Measurements from ENCODE around the gene TLX1.

TLX1 gene

GRCh38 chr10:101161494-101162299, 30.6 kb downstream of the TLX1 start:
- Histone ChIP-seq H3K27me3 (ENCODE audit: control insufficient read depth, insufficient read depth, low read length) (no peaks in the 10 kb centered on the region), H3K9me3 (ENCODE audit: control insufficient read depth, low read length) (no peaks in the 10 kb centered on the region), H2AFZ (peak overlapping the region; percentile 57), H3K4me1 (peaks cover 9% of the 10 kb centered on the region), H3K79me2 (no peaks in the 10 kb centered on the region), H3K4me2 (ENCODE audit: low read length) (peak overlapping the region; percentile 27), H3K4me3 (ENCODE audit: low read depth, low read length) (no peak overlapping the region), H3K36me3 (ENCODE audit: control insufficient read depth, insufficient read depth, low read length) (no peaks in the 10 kb centered on the region), H3K9ac (no peak overlapping the region), H3K27ac (no peak overlapping the region)
- peak; percentile 97 for TF ChIP-seq CTCF (IDR thresholded peaks at IDR 0.05)

GRCh38 chr10:101162677-101163076, 31.6 kb downstream of the TLX1 start:
- H3K27ac ChIP-seq: no peak overlapping the region
- H3K36me3 ChIP-seq (ENCODE audit: control insufficient read depth, insufficient read depth, low read length): no peaks in the 10 kb centered on the region
- no peaks in the 10 kb centered on the region for H3K9me3 ChIP-seq (ENCODE audit: control insufficient read depth, low read length)
- peaks cover 9% of the 10 kb centered on the region for H3K4me1 ChIP-seq
- no peak overlapping the region for H3K9ac ChIP-seq
- no peak for TF ChIP-seq CTCF (IDR thresholded peaks at IDR 0.05)
- H3K27me3 ChIP-seq (ENCODE audit: control insufficient read depth, insufficient read depth, low read length): no peaks in the 10 kb centered on the region
- H2AFZ ChIP-seq: no peak overlapping the region
- no peak overlapping the region for H3K4me2 ChIP-seq (ENCODE audit: low read length)
- no peak overlapping the region for H3K4me3 ChIP-seq (ENCODE audit: low read depth, low read length)
- H3K79me2 ChIP-seq: no peaks in the 10 kb centered on the region

GRCh38 chr10:101164020-101164419, 32.9 kb downstream of the TLX1 start:
- no peaks in the 10 kb centered on the region for H3K9me3 ChIP-seq (ENCODE audit: control insufficient read depth, low read length)
- no peak overlapping the region for H3K4me3 ChIP-seq (ENCODE audit: low read depth, low read length)
- no peak overlapping the region for H3K27ac ChIP-seq
- no peaks in the 10 kb centered on the region for H3K36me3 ChIP-seq (ENCODE audit: control insufficient read depth, insufficient read depth, low read length)
- H3K9ac ChIP-seq: no peak overlapping the region
- H3K27me3 ChIP-seq (ENCODE audit: control insufficient read depth, insufficient read depth, low read length): no peaks in the 10 kb centered on the region
- no peak overlapping the region for H2AFZ ChIP-seq
- TF ChIP-seq CTCF (IDR thresholded peaks at IDR 0.05): no peak
- no peaks in the 10 kb centered on the region for H3K79me2 ChIP-seq
- peaks cover 9% of the 10 kb centered on the region for H3K4me1 ChIP-seq
- H3K4me2 ChIP-seq (ENCODE audit: low read length): no peak overlapping the region

GRCh38 chr10:101165736-101166135, 34.6 kb downstream of the TLX1 start:
- peaks cover 9% of the 10 kb centered on the region for H3K4me1 ChIP-seq
- H3K27me3 ChIP-seq (ENCODE audit: control insufficient read depth, insufficient read depth, low read length): no peaks in the 10 kb centered on the region
- TF ChIP-seq CTCF (IDR thresholded peaks at IDR 0.05): no peak

GRCh38 chr10:101166430-101166829, 35.3 kb downstream of the TLX1 start:
- Histone ChIP-seq H3K4me2 (ENCODE audit: low read length) (no peak overlapping the region), H2AFZ (no peak overlapping the region), H3K27me3 (ENCODE audit: control insufficient read depth, insufficient read depth, low read length) (no peaks in the 10 kb centered on the region), H3K79me2 (no peaks in the 10 kb centered on the region), H3K9ac (no peak overlapping the region), H3K4me1 (peaks cover 9% of the 10 kb centered on the region), H3K36me3 (ENCODE audit: control insufficient read depth, insufficient read depth, low read length) (no peaks in the 10 kb centered on the region), H3K4me3 (ENCODE audit: low read depth, low read length) (no peak overlapping the region), H3K27ac (no peak overlapping the region), H3K9me3 (ENCODE audit: control insufficient read depth, low read length) (no peaks in the 10 kb centered on the region)
- TF ChIP-seq CTCF (IDR thresholded peaks at IDR 0.05): no peak

More at GRCh38 chr10:101165736-101166135, 34.6 kb downstream of the TLX1 start:
- no peak overlapping the region for H3K4me2 ChIP-seq (ENCODE audit: low read length)
- H3K9ac ChIP-seq: no peak overlapping the region
- H3K4me3 ChIP-seq (ENCODE audit: low read depth, low read length): no peak overlapping the region
- no peaks in the 10 kb centered on the region for H3K9me3 ChIP-seq (ENCODE audit: control insufficient read depth, low read length)
- no peak overlapping the region for H2AFZ ChIP-seq
- no peak overlapping the region for H3K27ac ChIP-seq
- no peaks in the 10 kb centered on the region for H3K79me2 ChIP-seq
- H3K36me3 ChIP-seq (ENCODE audit: control insufficient read depth, insufficient read depth, low read length): no peaks in the 10 kb centered on the region

Data from parathyroid adenoma (tissue), 2 donors.